TTC549 (cell line): Measurements from ENCODE around the gene TNMD.

Experiments used
- FAIRE-seq: peaks from 2 replicates; lab custom pipeline; 2012; peaks lifted over from hg19 to GRCh38; lab: Jason Lieb, UNC

Gene TNMD

DNA sequence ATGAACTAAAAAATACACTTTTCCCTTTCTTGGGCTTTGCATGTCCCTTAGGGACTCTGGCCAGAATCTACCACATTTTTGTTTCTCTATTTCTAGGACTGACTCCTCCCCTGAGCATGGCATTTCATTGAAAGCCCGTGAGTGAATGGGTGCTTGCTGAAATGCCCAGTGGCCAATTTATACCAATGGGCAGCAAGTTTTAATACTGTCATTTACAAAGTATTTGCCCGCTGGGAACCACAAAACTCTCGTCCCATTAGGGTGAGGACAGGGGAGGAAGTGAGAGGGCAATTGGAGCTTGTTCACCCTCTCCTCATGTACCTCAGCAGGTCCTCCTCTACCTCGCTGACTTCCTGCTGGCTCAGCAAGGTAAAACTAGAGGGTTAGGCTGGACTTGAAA is 60.4 kb downstream of the TNMD start:
- no peak for FAIRE-seq

DNA sequence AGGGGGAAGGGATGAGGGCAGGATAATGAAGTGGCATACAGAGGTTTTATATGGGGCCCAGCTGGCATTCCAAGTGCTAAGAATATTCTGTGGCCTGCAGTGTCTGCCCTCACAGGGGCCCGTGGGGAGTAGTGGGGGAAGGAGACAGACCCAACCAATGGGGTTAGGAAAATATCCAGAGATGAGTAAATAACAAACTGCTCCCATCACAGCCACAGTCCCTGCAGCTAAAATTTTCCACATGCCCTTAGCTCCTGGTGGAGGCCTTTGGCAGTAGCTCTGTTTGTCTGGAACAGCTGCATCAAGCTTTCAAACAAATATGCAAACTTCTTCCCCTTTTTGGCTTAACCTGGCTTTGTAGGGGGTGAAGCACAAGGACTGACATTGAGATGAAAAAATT is 62.4 kb downstream of the TNMD start:
- FAIRE-seq: no peak

DNA sequence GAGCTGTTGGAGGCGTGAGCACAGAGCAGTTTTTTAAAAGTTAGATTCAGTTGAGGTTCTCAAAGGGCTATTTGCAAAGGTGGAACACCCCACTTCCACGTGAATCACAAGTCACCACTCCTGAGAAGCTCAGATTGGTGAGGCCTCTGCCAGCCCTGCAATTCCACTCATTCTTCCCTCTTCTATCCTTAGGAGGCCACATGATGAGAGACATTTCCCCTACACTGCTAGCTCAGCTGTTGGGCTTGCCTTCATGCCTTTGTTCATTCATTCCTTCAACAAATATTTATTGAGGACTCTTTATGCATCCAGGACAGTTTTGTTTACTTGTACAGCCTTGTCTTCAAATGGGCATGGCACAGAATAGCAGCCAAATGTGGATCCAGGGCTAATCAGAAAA is 63.0 kb downstream of the TNMD start:
- FAIRE-seq: no peak

DNA sequence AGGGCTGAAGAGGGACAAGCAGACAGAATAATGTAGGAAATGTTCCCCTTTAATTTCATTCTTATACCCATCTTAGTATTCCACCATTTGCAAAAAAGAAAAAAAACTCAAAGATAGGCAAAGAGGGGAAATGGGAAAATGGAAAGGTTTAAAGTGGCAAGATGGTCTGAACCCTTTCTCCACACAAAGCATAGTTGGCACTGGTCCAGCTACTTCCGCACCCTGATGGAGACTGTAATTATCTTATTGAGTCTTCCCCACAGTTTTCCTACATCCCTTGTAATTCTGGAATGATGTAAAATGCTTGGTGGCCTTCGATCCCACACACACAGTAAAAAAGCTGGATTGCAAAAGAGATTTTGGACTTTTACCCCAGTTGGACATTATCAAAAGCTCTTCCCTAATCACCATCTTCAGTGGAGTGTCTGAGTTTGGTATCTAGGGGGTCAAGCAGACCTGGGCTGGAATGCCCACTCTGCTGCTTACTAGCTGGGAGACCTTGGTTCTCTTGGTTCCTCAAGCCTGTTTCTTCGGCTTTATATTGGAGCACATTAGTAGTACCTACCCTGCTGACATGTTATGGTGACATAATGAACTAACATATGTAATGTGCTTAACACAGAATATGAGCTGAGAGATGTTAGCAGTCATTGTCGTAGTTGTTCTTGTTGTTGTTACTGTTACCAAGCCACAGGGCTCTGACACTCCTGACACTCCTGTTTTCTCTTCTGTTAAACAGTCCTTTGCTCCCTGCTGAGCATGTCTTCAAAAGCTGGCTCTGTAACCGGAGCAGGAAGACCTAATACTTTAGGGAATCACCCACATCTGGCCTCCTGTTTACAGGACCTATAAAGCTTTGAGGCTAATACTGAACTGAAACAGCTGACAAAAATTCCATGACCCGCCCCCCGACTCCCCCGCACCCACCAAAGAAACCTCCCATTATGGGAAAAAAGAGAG is 64.0 kb downstream of the TNMD start:
- FAIRE-seq: no peak
